Activated T-helper 1 cell treated with anti-CD3 and anti-CD28 coated beads, Interleukin-2, amount 50 U/mL, for 16 hours (primary cell): ENCODE results near the gene UQCC5.

ENCODE experiments used
- DNase-seq, 2 donors: peaks; one replicate each; pipeline ENCODE4 v3.0.0-alpha.2; 2020; ENCODE audit warnings: low read depth in 1 of 2, low spot score in 1 of 2

Gene UQCC5

GRCh38 chr3:52503788-52504424 is 32.5 kb upstream of the UQCC5 start:
- DNase-seq, result no peak

GRCh38 chr3:52504977-52505376 is 31.4 kb upstream of the UQCC5 start:
- no peak for DNase-seq

- DNase-seq, result no peak
Measured at GRCh38 chr3:52506266-52506966, 30.0 kb upstream of the UQCC5 start.

GRCh38 chr3:52507359-52507758 is 29.0 kb upstream of the UQCC5 start:
- no peak for DNase-seq

- DNase-seq, result no peak
Measured at GRCh38 chr3:52509753-52510328, 26.6 kb upstream of the UQCC5 start.

GRCh38 chr3:52511509-52511908 is 24.9 kb upstream of the UQCC5 start:
- no peak for DNase-seq

GRCh38 chr3:52512105-52512504 is 24.3 kb upstream of the UQCC5 start:
- DNase-seq, result no peak

- DNase-seq, result no peak
Measured at GRCh38 chr3:52512727-52513126, 23.7 kb upstream of the UQCC5 start.

GRCh38 chr3:52513281-52513680 is 23.1 kb upstream of the UQCC5 start:
- DNase-seq, result no peak

GRCh38 chr3:52514576-52514975 is 21.8 kb upstream of the UQCC5 start:
- DNase-seq, result no peak

GRCh38 chr3:52515192-52515591 is 21.2 kb upstream of the UQCC5 start:
- DNase-seq, result no peak

- DNase-seq, result no peak
Measured at GRCh38 chr3:52516509-52517195, 19.8 kb upstream of the UQCC5 start.

- DNase-seq, result no peak
Measured at GRCh38 chr3:52517796-52518722, 18.3 kb upstream of the UQCC5 start.

GRCh38 chr3:52518723-52519444 is 17.5 kb upstream of the UQCC5 start:
- DNase-seq, result no peak

GRCh38 chr3:52519445-52520140 is 16.8 kb upstream of the UQCC5 start:
- no peak for DNase-seq

- DNase-seq, result no peak
Measured at GRCh38 chr3:52520141-52520667, 16.2 kb upstream of the UQCC5 start.

GRCh38 chr3:52520716-52521487 is 15.5 kb upstream of the UQCC5 start:
- DNase-seq, result no peak

GRCh38 chr3:52521488-52521824 is 14.9 kb upstream of the UQCC5 start:
- no peak for DNase-seq
